GM21825 (cell line): ENCODE measurements around the gene VAT1L.

ENCODE experiments used
- ATAC-seq: cut with Tn5 transposase; IDR thresholded peaks from one replicate; pipeline ENCODE4 v1.9.1; 2021; ENCODE audit warnings: mild to moderate bottlenecking, moderate library complexity; ENCODE audit not compliant: unreplicated experiment

The VAT1L gene, protein sequence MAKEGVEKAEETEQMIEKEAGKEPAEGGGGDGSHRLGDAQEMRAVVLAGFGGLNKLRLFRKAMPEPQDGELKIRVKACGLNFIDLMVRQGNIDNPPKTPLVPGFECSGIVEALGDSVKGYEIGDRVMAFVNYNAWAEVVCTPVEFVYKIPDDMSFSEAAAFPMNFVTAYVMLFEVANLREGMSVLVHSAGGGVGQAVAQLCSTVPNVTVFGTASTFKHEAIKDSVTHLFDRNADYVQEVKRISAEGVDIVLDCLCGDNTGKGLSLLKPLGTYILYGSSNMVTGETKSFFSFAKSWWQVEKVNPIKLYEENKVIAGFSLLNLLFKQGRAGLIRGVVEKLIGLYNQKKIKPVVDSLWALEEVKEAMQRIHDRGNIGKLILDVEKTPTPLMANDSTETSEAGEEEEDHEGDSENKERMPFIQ

DNA sequence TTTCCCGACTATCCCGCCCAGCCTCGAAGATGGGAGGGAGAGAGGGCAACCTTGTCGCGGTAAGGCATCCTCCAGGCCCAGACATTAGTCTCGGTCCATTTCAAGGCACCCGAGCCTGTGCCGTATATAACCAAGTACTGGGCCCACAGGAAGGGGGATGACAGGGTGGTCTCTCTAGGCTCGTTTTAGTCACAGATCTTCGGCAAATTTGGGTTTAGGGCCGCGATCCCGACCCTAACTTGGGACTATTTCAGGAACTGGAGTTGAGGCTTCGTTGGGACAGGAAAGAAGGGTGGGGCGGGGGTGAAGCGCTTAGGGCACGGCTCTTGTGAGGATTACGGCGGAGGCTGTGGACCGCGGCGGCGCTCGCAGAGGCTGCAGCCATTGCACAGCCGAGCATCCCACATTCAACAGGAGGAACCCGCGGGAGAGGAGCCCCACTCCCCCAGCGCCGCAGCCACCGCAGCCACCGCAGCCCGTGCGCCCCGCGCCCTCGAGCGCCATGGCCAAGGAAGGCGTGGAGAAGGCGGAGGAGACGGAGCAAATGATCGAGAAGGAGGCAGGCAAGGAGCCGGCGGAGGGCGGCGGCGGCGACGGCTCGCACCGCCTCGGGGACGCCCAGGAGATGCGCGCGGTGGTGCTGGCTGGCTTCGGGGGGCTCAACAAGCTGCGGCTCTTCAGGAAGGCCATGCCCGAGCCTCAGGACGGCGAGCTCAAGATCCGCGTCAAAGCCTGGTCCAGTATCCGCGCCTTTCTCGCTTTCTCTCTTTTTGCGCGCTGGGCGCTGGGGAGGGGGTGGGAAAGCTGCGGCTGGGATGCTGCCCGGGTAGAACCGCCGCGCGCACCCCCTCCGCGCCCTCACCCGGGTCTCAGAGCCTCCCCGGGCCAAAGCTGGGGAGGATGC lies at the start of gene VAT1L:
VAT1L (plus strand) TSS at position 384 of the 904 bp plus-strand sequence; CDS start at position 503, 119 bp downstream.
- ATAC-seq: no peak

DNA sequence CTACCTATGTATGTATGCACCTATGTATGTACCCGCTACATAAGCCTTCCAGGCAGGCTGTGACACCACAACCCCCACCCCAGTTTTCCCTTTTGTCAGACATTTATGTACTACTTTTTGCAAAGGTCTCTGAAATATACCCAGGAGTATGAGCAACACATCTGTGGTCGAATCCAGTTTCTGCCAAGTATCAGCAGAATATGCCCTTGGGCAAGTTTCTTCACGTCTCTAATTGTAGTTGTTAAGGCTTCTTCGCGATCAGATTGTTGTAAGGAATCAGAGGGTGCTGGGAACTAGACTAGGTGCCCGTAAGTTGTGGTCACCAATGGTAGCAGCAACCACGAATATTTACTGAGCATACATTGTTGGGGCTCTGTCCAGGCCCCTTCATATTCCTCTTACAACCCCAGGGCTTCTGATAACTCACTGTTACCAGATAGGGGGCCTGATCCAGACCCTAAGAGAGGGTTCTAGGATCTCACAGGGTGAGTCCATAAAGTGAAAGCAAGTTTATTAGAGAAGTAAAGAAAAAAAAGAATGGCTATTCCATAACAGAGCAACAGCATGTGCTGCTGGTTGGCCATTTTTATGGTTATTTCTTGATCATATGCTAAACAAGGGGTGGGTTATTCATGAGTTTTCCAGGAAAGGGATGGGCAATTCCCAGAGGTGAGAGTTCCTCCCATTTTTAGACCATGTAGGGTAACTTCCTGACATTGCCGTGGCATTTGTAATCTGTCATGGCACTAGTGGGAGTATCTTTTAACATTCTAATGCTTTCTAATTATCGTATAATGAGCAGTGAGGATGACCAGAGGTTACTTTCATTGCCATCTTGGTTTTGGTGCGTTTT lies 49.4 kb upstream of the VAT1L start:
- ATAC-seq: no peak

DNA sequence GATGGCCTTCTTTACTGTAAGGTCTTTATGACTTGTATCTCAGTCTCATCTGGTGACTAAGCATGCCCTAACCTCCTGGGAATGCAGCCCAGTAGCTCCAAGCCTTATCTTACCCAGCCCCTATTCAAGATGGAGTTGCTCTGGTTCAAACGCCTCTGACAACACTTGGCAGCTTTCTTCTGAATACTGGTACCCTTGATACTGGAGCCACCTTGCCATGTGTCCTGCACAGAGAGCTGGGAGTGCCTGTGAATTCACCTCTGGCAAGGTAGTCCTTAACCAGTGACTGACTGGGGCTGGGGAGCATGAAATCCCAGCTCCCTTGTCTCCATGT lies 48.8 kb upstream of the VAT1L start:
- no peak for ATAC-seq

DNA sequence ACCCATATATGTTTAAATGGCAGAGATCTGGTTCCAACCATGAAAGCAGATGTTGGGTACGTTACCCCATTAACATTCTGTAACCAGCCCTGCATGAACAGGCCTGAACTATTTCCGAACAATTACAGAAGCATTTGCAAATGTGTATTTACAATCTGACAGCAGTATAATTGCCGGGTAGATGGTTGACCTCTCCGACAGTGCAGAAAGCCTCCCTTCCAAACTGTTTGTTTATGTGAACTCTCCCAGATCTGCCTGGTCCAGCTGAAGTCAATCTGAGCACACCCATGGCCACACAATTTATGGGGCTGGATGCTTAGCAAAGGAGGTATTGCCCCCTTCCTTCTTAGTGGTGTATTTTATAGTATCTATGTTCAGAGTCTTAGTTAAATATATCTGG lies 44.2 kb upstream of the VAT1L start:
- ATAC-seq: no peak

DNA sequence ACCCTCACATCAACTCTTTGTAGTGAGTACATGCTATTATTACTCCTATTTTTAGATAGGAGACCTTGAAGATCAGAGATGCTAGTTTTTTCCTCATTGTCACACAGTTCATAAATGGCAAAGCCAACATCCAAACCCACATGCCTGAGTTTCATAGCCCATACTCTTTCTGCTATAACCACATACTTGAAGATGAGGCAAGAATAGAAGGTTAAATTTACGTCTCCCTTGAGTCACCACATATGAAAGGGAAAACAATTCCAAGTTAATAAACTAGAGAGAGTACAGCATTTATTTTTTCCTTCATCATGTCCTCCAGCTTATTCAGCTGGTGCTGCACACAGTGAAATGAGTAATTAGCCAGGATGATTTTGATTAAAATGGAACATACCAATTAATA lies 42.4 kb upstream of the VAT1L start:
- ATAC-seq: no peak

DNA sequence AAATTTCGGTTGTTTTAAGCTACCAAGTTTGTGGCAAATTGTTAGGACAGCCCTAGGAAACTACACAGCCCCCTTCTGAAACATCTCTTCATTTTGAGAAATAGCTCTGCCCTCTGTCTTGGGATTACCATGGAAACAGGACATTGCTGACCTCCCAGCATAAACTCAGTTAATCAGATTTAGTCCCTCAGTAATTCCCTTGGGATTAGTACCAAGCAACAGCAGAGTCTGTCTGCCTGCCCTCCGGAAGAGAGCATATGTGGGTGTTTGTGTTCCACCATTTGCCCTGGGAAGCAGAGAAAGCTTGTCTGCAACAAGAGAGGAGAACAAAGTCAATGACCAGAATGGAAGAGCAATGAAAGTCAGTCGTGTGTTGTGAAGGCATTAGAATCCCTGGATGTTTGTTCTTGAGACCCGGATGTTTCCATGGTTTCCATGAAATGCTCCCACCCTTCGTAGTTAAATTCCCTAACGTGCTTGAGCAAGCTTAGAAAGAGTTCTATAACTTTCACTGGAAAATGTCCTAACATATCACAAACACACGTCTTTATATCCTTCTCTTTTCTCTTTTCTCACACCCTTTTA lies 39.9 kb upstream of the VAT1L start:
- ATAC-seq: no peak

DNA sequence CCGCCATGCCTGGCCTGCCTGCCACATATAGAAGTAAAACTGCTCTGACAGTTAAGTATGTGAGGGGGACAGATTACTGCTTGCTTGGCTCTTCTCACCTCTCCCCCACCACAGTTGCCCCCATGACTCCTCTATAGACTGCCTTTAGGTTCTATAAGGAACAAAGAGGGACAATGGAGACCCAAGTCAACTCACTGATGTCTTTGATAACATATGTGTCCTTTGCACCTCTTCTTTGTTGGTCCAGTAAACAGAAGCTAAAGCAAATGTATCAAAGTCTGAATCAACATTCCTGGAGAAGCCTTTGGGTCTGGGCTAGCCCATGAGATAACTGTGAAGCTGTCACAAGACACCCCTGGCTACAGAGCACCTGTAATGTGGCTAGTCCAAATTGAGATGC lies 38.9 kb upstream of the VAT1L start:
- ATAC-seq: no peak

DNA sequence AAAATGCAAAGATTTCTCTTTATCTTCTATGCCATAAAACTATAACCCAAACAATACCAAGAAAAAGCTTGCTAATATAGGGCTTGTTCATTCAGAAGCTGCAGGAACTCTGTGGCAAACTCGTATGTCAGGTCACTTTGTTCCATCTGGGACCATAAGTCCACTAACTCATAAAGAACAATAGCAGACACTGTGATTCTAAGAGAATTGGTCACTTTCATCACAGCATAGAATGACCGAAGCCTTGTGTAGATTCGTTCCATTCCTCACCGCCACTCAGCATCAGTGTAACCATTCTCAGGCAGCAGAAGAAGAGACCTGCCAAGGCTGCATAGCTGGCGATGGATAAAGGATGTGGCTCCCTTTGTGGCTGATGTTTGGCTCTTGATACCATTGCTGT lies 30.3 kb upstream of the VAT1L start:
- no peak for ATAC-seq

DNA sequence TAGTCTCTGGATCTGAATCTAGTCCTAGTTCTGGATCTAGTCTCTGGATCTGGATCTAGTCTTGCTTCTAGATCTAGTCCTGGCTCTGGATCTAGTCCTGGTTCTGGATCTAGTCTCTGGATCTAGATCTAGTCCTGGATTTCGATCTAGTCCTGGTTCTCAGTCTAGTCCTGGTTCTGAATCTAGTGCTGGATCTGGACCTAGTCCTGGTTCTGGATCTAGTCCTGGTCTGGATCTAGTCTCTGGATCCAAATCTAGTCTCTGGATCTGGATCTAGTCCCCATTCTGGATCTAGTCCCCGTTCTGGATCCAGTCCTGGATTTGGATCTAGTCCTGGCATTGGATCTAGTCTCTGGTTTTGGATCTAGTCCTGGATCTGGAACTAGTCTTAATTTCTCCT lies 29.9 kb upstream of the VAT1L start:
- no peak for ATAC-seq

DNA sequence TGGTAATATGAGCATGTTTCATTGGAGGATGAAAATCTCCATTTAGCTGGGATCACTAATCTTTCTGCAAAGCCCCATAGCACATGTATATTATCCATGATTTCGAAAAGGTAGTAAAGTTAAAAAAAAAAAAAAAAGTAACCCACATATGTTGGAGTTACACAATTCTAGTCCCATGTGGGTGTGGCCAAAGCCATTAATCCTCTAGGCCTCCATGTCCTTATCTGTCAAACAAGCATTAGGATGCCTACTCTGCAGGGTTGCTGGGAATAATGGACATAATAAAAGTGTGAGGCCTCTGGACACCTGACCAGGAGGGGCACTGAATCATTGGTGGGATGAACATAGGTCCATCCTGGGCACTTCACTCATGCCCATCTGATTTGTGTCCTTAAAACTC lies 29.2 kb upstream of the VAT1L start:
- no peak for ATAC-seq

DNA sequence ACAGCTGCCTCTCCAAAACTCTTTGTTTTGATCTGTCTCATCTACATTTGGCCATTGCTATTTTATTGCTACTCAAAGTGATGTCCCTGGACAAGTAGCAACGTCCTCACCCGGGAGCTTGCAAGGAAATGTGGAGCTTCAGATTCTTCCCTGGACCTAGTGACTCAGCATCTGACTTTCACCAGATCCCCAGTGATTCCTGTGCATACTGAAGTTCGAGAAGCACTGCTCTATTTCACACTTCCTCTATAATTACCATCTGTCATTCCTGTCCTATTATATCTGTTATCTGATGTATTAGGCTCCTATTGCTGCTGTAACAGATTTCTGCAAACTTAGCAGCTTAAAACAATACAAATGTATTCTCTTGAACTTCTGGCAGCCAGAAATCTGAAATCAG lies 28.5 kb upstream of the VAT1L start:
- ATAC-seq: no peak

DNA sequence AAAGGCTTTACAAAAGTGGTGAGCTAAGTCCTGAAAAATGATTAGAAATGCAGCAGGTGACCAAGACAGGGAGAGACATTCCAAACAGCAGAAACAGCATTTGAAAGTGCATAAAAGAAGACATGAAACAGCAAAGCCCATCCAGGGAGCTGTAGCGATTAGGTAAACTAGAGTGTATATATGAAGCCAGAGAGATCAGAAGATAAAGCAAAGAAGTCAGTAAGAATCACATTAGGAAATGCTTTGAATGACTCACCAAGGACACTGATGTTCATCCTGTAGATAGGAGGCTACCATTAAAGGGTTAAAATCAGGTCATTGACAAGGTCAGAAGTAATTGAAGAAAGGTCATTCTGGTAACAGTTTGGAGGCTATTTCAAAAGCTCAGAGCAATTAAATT lies 27.6 kb upstream of the VAT1L start:
- ATAC-seq: no peak

DNA sequence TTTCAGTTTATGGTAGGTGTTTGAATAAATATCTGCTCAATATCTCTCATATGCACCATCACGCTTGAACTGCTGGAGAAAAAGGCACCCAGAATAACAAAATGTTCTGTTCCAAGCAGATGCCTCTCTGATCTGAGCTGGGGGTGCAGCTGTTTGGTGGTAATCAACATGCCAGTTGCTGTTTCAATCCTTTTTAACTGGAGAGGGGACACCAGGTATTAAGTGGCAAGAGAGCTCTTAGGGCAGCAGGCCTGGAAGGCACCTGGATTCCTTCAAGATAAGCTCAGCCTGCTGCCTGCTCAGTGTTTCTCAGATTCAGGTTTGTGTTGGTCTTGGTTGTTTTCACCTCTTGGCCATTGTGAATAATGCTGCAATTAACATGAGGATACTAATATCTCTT lies 27.2 kb upstream of the VAT1L start:
- ATAC-seq: no peak

DNA sequence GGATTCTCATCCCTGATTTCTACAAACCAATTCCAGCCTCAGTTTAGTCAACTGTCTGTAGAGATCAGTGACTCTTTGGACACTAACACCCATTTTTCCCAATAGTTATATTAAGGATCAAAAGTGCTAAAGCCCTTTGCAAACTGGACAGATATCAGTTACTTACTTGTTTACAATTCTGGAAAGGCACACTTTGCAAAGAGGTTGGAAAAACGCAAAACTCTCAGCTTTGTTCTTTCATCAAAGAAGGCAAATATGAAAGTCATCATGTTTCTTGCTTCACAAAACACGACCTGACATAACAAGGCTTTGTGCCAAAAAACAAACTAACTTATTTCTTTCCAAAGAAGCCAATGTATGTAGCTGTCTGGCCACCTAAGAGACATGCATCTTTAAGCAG lies 26.1 kb upstream of the VAT1L start:
- no peak for ATAC-seq

DNA sequence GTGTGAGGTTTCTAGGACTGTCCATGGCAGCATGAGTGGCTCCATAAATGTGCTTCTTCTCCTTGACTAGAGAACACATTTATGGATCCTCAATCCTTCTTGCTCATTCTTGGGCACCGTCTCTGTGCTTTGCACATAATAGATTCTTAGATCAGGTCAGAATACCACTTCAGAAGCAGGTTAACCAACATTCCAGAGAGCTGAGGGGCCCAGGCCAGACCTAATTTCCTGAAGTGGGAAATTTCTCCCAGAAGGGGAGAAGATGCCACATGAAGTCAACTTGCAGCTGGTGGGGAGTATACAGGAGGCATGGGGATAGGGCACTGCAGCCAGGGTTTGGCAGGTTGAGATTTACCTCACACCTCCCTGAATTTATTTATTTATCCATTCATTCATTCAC lies 24.4 kb upstream of the VAT1L start:
- no peak for ATAC-seq

DNA sequence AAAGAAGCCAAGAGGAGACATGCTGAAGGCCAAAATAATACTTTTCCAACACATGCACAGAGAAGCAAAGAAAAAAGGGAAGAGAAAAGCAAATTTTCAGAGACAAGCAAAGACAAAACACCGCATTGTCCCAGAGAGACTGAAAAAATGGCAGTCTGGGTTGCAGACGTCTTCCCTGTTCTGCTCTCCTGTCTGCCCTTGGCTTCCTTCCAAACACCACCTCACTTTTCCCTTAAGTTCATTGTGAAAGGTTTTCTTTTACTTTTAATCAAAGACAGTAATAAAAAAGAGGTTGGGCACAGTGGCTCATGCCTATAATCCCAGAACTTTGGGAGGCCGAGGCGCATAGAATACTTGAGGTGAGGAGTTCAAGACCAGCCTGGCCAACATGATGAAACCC lies 21.2 kb upstream of the VAT1L start:
- ATAC-seq: no peak

DNA sequence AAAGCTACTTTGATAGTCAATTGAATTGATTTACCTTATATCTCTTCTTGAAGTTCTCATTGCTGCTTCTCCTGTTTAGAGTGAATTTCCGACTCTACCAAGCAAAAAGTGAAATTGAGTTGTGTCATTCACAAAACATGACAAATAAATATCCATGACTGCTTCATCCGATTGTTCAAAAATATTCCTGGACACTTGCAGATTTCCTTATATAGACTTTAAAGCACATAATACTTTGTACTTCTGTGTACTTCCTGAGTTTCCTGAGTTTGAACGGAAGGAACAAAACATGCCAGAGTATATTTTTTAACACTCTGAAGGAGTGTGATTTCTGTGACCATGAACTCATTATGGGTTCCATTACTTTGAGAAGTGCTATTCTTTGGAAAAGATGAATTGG lies 20.5 kb upstream of the VAT1L start:
- no peak for ATAC-seq

DNA sequence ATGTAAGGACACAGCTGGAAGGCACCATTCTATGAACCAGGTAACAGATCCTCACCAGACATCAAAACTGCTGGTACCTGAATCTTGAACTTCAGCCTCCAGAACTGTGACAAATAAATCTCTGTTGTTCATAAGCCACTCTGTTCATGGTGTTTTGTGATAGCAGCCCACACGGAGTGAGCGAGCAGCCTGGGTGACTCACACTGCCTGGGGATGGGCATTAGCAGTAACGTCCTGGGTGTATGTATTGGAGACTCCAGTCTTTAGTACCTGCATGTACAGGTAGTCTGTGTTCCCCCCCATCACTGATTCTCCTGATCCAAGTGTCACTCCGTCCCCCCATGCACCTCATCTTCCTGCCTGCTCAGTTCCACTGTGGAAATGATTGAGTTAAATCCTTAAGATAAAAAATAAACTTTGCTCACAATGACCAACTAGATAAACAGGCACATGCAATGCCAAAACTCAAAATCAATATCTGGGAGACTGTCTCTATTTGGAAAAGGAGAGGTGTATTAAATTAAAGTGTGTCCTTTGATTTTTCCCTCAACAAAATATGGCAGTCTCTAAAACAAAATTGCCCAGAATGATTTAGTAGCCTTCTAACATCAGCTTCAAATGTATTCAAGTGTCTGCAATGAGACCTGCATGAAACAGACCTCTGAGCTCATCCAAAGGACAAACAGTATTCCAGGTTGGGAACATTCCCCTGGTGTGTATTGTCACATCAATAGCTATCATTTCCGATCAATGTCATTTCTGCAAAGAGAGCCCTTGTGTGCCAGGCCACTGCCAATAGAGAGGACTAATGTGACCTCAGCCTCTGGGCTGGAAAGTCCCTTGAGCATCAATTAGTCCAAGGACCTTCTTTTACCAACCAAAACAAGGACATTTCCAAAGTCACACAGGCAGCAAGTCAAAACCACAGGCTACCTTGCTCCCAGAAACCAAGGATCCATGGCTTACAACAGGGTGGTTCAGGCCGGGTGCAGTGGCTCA lies 12.2 kb upstream of the VAT1L start:
- ATAC-seq: no peak

DNA sequence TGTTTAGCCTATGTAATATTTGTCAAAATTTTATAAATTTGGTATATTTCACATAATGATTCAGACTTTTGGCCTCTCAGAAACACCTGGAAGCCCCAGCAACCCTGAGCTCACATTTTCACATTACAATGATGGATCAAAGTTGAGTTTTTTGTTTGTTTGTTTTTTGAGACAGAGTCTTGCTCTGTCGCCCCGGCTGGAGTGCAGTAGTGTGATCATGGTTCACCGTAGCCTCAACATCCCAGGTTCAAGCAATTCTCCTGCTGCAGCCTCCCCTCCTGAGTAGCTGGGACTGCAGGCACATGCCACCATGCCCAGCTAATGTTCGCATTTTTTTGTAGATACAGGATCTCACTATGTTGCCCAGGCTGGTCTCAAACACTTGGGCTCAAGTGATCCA lies 10.6 kb upstream of the VAT1L start:
- no peak for ATAC-seq

DNA sequence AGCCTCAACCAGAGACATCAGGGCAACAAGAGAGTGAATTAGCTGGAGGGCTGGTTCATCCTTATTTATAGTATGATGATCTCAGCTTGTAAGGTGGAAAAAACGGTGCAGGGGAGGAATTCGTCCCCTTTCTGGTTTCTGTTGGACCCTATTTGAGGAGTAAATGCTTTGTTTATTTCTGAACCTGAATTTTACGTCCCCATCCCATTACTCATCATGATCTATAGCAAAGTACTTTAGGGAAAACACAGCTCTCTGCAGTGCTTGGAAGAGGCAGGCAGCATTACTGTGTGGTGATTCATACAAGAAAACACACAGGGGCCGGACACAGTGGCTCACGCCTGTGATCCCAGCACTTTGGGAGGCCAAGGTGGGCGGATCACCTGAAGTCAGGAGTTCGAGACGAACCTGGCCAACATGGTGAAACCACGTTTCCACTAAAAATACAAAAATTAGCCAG lies 8.0 kb upstream of the VAT1L start:
- ATAC-seq: no peak
